ENCODE measurements around the gene OST4. TPM values are rescaled to one million over a fixed set of nuclear protein-coding genes. Genes with fewer than 3 reads are reported as not detected.

The OST4 gene
- total and polyA plus RNA-seq, 10 of the 15 experiments (the other 5 are each of a cell fraction or from before 2014, with no cell fraction given) = 270 to 1,543 (median 523) TPM

DNA sequence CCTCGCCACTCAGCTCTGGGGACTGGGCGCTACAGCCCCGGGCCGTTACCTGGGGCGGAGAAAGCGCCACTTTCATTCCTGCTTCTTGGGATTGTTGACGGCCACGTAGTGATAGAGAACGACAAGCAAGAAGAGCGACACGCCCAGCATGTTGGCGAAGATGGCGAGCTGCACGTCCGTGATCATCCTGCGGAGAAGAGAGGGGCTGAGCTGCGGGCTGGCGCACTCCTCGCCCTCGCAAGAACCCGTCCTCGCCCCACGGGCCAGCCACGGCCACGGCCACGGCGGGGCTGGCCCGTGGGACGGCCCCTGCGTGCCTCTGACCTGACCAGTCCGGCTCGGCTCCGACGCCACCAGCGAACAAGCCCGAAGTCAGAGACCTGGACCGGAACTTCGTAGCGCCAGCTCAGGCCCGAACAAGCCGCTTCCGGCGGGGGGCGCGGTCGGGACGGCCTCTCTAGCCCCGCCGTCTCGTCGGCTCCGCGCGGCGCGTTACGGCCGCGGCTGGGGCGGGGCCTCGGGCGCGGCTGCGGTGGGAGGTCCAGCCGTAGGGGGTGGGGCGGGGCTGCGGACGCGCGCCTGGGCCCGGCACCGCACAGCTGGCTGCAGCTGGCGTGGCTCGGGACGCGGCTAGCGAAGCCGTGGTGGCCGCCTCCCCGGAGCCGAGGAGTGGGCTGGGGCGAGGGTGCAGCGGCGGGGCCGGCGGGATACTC is at the start of gene OST4 (continued):
- TF ChIP-seq, protein P1, sequence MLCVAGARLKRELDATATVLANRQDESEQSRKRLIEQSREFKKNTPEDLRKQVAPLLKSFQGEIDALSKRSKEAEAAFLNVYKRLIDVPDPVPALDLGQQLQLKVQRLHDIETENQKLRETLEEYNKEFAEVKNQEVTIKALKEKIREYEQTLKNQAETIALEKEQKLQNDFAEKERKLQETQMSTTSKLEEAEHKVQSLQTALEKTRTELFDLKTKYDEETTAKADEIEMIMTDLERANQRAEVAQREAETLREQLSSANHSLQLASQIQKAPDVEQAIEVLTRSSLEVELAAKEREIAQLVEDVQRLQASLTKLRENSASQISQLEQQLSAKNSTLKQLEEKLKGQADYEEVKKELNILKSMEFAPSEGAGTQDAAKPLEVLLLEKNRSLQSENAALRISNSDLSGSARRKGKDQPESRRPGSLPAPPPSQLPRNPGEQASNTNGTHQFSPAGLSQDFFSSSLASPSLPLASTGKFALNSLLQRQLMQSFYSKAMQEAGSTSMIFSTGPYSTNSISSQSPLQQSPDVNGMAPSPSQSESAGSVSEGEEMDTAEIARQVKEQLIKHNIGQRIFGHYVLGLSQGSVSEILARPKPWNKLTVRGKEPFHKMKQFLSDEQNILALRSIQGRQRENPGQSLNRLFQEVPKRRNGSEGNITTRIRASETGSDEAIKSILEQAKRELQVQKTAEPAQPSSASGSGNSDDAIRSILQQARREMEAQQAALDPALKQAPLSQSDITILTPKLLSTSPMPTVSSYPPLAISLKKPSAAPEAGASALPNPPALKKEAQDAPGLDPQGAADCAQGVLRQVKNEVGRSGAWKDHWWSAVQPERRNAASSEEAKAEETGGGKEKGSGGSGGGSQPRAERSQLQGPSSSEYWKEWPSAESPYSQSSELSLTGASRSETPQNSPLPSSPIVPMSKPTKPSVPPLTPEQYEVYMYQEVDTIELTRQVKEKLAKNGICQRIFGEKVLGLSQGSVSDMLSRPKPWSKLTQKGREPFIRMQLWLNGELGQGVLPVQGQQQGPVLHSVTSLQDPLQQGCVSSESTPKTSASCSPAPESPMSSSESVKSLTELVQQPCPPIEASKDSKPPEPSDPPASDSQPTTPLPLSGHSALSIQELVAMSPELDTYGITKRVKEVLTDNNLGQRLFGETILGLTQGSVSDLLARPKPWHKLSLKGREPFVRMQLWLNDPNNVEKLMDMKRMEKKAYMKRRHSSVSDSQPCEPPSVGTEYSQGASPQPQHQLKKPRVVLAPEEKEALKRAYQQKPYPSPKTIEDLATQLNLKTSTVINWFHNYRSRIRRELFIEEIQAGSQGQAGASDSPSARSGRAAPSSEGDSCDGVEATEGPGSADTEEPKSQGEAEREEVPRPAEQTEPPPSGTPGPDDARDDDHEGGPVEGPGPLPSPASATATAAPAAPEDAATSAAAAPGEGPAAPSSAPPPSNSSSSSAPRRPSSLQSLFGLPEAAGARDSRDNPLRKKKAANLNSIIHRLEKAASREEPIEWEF (IDR thresholded peaks at IDR 0.05; ENCODE audit: insufficient replicate concordance, low read depth, low read length) = no peak
- peak; percentile 89 for TF ChIP-seq GABPA (IDR thresholded peaks at IDR 0.05; ENCODE audit: low read depth)
- TF ChIP-seq SIX5 (IDR thresholded peaks at IDR 0.05; ENCODE audit: low read depth, low read length, severe bottlenecking) = no peak
- TF ChIP-seq NFYA (IDR thresholded peaks at IDR 0.05; ENCODE audit: borderline replicate concordance, low read depth, low read length) = no peak
- TF ChIP-seq, protein P2, sequence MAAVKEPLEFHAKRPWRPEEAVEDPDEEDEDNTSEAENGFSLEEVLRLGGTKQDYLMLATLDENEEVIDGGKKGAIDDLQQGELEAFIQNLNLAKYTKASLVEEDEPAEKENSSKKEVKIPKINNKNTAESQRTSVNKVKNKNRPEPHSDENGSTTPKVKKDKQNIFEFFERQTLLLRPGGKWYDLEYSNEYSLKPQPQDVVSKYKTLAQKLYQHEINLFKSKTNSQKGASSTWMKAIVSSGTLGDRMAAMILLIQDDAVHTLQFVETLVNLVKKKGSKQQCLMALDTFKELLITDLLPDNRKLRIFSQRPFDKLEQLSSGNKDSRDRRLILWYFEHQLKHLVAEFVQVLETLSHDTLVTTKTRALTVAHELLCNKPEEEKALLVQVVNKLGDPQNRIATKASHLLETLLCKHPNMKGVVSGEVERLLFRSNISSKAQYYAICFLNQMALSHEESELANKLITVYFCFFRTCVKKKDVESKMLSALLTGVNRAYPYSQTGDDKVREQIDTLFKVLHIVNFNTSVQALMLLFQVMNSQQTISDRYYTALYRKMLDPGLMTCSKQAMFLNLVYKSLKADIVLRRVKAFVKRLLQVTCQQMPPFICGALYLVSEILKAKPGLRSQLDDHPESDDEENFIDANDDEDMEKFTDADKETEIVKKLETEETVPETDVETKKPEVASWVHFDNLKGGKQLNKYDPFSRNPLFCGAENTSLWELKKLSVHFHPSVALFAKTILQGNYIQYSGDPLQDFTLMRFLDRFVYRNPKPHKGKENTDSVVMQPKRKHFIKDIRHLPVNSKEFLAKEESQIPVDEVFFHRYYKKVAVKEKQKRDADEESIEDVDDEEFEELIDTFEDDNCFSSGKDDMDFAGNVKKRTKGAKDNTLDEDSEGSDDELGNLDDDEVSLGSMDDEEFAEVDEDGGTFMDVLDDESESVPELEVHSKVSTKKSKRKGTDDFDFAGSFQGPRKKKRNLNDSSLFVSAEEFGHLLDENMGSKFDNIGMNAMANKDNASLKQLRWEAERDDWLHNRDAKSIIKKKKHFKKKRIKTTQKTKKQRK (IDR thresholded peaks at IDR 0.05; ENCODE audit: low read depth, low read length) = no peak
- no peak for TF ChIP-seq FOXK2 (IDR thresholded peaks at IDR 0.05)
- TF ChIP-seq, protein P3, sequence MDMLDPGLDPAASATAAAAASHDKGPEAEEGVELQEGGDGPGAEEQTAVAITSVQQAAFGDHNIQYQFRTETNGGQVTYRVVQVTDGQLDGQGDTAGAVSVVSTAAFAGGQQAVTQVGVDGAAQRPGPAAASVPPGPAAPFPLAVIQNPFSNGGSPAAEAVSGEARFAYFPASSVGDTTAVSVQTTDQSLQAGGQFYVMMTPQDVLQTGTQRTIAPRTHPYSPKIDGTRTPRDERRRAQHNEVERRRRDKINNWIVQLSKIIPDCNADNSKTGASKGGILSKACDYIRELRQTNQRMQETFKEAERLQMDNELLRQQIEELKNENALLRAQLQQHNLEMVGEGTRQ (IDR thresholded peaks at IDR 0.05; ENCODE audit: borderline replicate concordance, low read depth, low read length) = no peak
- TF ChIP-seq BRCA1 (IDR thresholded peaks at IDR 0.05; ENCODE audit: low read depth, low read length) = no peak
- TF ChIP-seq, protein P4, sequence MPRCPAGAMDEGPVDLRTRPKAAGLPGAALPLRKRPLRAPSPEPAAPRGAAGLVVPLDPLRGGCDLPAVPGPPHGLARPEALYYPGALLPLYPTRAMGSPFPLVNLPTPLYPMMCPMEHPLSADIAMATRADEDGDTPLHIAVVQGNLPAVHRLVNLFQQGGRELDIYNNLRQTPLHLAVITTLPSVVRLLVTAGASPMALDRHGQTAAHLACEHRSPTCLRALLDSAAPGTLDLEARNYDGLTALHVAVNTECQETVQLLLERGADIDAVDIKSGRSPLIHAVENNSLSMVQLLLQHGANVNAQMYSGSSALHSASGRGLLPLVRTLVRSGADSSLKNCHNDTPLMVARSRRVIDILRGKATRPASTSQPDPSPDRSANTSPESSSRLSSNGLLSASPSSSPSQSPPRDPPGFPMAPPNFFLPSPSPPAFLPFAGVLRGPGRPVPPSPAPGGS (IDR thresholded peaks at IDR 0.05; ENCODE audit: borderline replicate concordance, insufficient read depth, low read depth, low read length, poor library complexity, severe bottlenecking) = no peak
- TF ChIP-seq IRF4 (IDR thresholded peaks at IDR 0.05; ENCODE audit: low read depth, low read length) = no peak
- no peak for TF ChIP-seq HDGF (IDR thresholded peaks at IDR 0.05)
- TF ChIP-seq, protein P5, sequence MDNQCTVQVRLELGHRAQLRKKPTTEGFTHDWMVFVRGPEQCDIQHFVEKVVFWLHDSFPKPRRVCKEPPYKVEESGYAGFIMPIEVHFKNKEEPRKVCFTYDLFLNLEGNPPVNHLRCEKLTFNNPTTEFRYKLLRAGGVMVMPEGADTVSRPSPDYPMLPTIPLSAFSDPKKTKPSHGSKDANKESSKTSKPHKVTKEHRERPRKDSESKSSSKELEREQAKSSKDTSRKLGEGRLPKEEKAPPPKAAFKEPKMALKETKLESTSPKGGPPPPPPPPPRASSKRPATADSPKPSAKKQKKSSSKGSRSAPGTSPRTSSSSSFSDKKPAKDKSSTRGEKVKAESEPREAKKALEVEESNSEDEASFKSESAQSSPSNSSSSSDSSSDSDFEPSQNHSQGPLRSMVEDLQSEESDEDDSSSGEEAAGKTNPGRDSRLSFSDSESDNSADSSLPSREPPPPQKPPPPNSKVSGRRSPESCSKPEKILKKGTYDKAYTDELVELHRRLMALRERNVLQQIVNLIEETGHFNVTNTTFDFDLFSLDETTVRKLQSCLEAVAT (IDR thresholded peaks at IDR 0.05) = no peak
- no peak for TF ChIP-seq HDAC6 (IDR thresholded peaks at IDR 0.05; ENCODE audit: unreplicated experiment)
